ENCODE data around the gene FBRSL1. TPM values are rescaled to one million over a fixed set of nuclear protein-coding genes. Genes with fewer than 3 reads are reported as not detected.

The FBRSL1 gene
- total and polyA plus RNA-seq, 4 donors = 2.5 to 35.5 (median 5.6) TPM

DNA sequence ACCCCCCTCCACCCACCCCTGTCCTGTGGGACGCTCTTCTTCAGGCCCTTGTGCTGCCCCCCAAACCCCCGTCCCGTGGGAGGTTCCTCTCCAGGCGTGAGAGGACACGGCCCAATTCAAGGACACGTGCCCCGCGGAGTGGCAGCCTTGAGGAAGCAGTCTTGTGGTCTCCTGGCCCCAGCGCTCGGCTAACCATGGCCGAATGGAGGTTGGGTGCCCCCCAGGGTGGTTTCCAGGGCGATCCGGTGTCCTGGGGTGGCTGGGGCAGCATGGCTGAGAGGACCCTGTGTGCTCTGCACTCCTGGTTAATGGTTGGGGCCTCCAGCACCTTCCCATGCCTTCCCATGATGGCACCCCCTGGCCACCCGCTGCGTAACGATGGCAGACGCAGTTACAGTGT lies 66.8 kb downstream of the FBRSL1 start:
- Histone ChIP-seq H3K9ac (ENCODE audit: low read depth in 1 of 2, low read length in 2 of 2) (no peak overlapping the region), H3K4me1 (ENCODE audit: control insufficient read depth in 4 of 4, insufficient read depth in 4 of 4, low read length in 3 of 4) (peaks cover 10 to 18% (median 14%) of the 10 kb centered on the region in 4 donors), H3K4me3 (ENCODE audit: low read depth in 1 of 3, low read length in 3 of 3) (no peak overlapping the region), H3K27me3 (ENCODE audit: control insufficient read depth in 4 of 4, insufficient read depth in 4 of 4, low read length in 3 of 4) (no peaks in the 10 kb centered on the region), H3K9me3 (ENCODE audit: control insufficient read depth in 4 of 4, low read length in 3 of 4) (no peaks in the 10 kb centered on the region), H3K36me3 (ENCODE audit: control insufficient read depth in 4 of 4, insufficient read depth in 3 of 4, low read depth in 1 of 4, low read length in 3 of 4) (peaks cover 0 to 3% (median 1%) of the 10 kb centered on the region in 4 donors), H3K27ac (ENCODE audit: low read depth in 1 of 2, low read length in 2 of 2) (no peak overlapping the region)
- no peak for TF ChIP-seq EGR1 (IDR thresholded peaks at IDR 0.05; ENCODE audit: low read depth in 2 of 2)
- no peak for TF ChIP-seq FOXA1 (IDR thresholded peaks at IDR 0.05)
- no peak for TF ChIP-seq YY1 (IDR thresholded peaks at IDR 0.05)
- TF ChIP-seq, protein P1, sequence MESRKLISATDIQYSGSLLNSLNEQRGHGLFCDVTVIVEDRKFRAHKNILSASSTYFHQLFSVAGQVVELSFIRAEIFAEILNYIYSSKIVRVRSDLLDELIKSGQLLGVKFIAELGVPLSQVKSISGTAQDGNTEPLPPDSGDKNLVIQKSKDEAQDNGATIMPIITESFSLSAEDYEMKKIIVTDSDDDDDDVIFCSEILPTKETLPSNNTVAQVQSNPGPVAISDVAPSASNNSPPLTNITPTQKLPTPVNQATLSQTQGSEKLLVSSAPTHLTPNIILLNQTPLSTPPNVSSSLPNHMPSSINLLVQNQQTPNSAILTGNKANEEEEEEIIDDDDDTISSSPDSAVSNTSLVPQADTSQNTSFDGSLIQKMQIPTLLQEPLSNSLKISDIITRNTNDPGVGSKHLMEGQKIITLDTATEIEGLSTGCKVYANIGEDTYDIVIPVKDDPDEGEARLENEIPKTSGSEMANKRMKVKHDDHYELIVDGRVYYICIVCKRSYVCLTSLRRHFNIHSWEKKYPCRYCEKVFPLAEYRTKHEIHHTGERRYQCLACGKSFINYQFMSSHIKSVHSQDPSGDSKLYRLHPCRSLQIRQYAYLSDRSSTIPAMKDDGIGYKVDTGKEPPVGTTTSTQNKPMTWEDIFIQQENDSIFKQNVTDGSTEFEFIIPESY (IDR thresholded peaks at IDR 0.05) = no peak
- no peak for TF ChIP-seq SP1 (IDR thresholded peaks at IDR 0.05)
- TF ChIP-seq, protein P2, sequence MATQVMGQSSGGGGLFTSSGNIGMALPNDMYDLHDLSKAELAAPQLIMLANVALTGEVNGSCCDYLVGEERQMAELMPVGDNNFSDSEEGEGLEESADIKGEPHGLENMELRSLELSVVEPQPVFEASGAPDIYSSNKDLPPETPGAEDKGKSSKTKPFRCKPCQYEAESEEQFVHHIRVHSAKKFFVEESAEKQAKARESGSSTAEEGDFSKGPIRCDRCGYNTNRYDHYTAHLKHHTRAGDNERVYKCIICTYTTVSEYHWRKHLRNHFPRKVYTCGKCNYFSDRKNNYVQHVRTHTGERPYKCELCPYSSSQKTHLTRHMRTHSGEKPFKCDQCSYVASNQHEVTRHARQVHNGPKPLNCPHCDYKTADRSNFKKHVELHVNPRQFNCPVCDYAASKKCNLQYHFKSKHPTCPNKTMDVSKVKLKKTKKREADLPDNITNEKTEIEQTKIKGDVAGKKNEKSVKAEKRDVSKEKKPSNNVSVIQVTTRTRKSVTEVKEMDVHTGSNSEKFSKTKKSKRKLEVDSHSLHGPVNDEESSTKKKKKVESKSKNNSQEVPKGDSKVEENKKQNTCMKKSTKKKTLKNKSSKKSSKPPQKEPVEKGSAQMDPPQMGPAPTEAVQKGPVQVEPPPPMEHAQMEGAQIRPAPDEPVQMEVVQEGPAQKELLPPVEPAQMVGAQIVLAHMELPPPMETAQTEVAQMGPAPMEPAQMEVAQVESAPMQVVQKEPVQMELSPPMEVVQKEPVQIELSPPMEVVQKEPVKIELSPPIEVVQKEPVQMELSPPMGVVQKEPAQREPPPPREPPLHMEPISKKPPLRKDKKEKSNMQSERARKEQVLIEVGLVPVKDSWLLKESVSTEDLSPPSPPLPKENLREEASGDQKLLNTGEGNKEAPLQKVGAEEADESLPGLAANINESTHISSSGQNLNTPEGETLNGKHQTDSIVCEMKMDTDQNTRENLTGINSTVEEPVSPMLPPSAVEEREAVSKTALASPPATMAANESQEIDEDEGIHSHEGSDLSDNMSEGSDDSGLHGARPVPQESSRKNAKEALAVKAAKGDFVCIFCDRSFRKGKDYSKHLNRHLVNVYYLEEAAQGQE (IDR thresholded peaks at IDR 0.05) = no peak
- no peak for TF ChIP-seq NR2F2 (IDR thresholded peaks at IDR 0.05)
- TF ChIP-seq, protein P3, sequence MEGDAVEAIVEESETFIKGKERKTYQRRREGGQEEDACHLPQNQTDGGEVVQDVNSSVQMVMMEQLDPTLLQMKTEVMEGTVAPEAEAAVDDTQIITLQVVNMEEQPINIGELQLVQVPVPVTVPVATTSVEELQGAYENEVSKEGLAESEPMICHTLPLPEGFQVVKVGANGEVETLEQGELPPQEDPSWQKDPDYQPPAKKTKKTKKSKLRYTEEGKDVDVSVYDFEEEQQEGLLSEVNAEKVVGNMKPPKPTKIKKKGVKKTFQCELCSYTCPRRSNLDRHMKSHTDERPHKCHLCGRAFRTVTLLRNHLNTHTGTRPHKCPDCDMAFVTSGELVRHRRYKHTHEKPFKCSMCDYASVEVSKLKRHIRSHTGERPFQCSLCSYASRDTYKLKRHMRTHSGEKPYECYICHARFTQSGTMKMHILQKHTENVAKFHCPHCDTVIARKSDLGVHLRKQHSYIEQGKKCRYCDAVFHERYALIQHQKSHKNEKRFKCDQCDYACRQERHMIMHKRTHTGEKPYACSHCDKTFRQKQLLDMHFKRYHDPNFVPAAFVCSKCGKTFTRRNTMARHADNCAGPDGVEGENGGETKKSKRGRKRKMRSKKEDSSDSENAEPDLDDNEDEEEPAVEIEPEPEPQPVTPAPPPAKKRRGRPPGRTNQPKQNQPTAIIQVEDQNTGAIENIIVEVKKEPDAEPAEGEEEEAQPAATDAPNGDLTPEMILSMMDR (IDR thresholded peaks at IDR 0.05; ENCODE audit: low read depth, low read length, missing input control) = no peak
- TF ChIP-seq, protein P4, sequence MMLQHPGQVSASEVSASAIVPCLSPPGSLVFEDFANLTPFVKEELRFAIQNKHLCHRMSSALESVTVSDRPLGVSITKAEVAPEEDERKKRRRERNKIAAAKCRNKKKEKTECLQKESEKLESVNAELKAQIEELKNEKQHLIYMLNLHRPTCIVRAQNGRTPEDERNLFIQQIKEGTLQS (IDR thresholded peaks at IDR 0.05) = no peak
- no peak for TF ChIP-seq HNF4A (conservative IDR thresholded peaks at IDR 0.05)
- TF ChIP-seq TAF1 (conservative IDR thresholded peaks at IDR 0.05) = no peak
- TF ChIP-seq GABPA (IDR thresholded peaks at IDR 0.05 in 1 of 2, conservative IDR thresholded peaks at IDR 0.05 in 1 of 2) = no peak
- TF ChIP-seq FOXA2 (IDR thresholded peaks at IDR 0.05) = no peak
- TF ChIP-seq, protein P5, sequence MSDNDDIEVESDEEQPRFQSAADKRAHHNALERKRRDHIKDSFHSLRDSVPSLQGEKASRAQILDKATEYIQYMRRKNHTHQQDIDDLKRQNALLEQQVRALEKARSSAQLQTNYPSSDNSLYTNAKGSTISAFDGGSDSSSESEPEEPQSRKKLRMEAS (IDR thresholded peaks at IDR 0.05) = no peak
- no peak for TF ChIP-seq HNF4G (IDR thresholded peaks at IDR 0.05)
- TF ChIP-seq RAD21 (IDR thresholded peaks at IDR 0.05) = no peak
- TF ChIP-seq JUND (IDR thresholded peaks at IDR 0.05) = no peak
- no peak for TF ChIP-seq RXRA (IDR thresholded peaks at IDR 0.05)
- no peak for DNase-seq (ENCODE audit: low spot score)
- WGBS = 95% methylated on average over 17 of the region's 17 CpGs

All from liver (tissue), 9 donors.